Activated CD4-positive, alpha-beta T cell treated with anti-CD3 and anti-CD28 coated beads for 1 hour (primary cell): ENCODE data around the gene ZNF124.
"Not testable (repeated sequence)": the region's sequence is repeated elsewhere in the genome, so short reads cannot be mapped to it uniquely, and the experiment has no call there.

Source experiments
- DNase-seq: peaks from one replicate; pipeline ENCODE4 v3.0.0-alpha.2; 2020

The ZNF124 gene

GRCh38 chr1:247171443-247171842, 377 bp downstream of the ZNF124 start:
- not testable (repeated sequence) for DNase-seq

- no peak for DNase-seq
Measured at GRCh38 chr1:247165674-247166073, 6.1 kb downstream of the ZNF124 start.

- DNase-seq = no peak
Measured at GRCh38 chr1:247164694-247165093, 7.1 kb downstream of the ZNF124 start.

- DNase-seq = no peak
Measured at GRCh38 chr1:247156787-247157232, 15.0 kb downstream of the ZNF124 start.

GRCh38 chr1:247147781-247148180, 24.0 kb downstream of the ZNF124 start:
- DNase-seq = no peak

- not testable (repeated sequence) for DNase-seq
Measured at GRCh38 chr1:247147120-247147519, 24.7 kb downstream of the ZNF124 start.

- DNase-seq = no peak
Measured at GRCh38 chr1:247146671-247147070, 25.1 kb downstream of the ZNF124 start.

GRCh38 chr1:247145279-247145678, 26.5 kb downstream of the ZNF124 start:
- DNase-seq = no peak

GRCh38 chr1:247139557-247139956, 32.3 kb downstream of the ZNF124 start:
- DNase-seq = not testable (repeated sequence)

GRCh38 chr1:247131236-247131635, 40.6 kb downstream of the ZNF124 start:
- DNase-seq = no peak

- DNase-seq = not testable (repeated sequence)
Measured at GRCh38 chr1:247127519-247128282, 44.1 kb downstream of the ZNF124 start.

- not testable (repeated sequence) for DNase-seq
Measured at GRCh38 chr1:247126601-247127000, 45.2 kb downstream of the ZNF124 start.

GRCh38 chr1:247126166-247126565, 45.7 kb downstream of the ZNF124 start:
- not testable (repeated sequence) for DNase-seq

GRCh38 chr1:247121382-247121781, 50.4 kb downstream of the ZNF124 start:
- DNase-seq = no peak

- DNase-seq = not testable (repeated sequence)
Measured at GRCh38 chr1:247120408-247120668, 51.5 kb downstream of the ZNF124 start.

- DNase-seq = no peak
Measured at GRCh38 chr1:247119600-247120407, 52.0 kb downstream of the ZNF124 start.

GRCh38 chr1:247118946-247119446, 52.8 kb downstream of the ZNF124 start:
- DNase-seq = no peak

GRCh38 chr1:247115545-247115944, 56.3 kb downstream of the ZNF124 start:
- no peak for DNase-seq

GRCh38 chr1:247115141-247115510, 56.7 kb downstream of the ZNF124 start:
- no peak for DNase-seq

GRCh38 chr1:247114351-247115140, 57.3 kb downstream of the ZNF124 start:
- DNase-seq = no peak

GRCh38 chr1:247113733-247114271, 58.0 kb downstream of the ZNF124 start:
- DNase-seq = no peak

GRCh38 chr1:247113094-247113497, 58.7 kb downstream of the ZNF124 start:
- DNase-seq = no peak

GRCh38 chr1:247112479-247112781, 59.4 kb downstream of the ZNF124 start:
- DNase-seq = no peak
